ENCODE results near the gene CHST11.
A peak's percentile ranks its signal among the peaks of the same experiment; 100 is the strongest.

The CHST11 gene

GRCh38 chr12:104469523-104469922 is 12.8 kb downstream of the CHST11 start:
- H3K36me3 Mint-ChIP-seq (ENCODE audit: low read depth): peaks cover 11% of the 10 kb centered on the region
- H3K9me3 Mint-ChIP-seq: no peaks in the 10 kb centered on the region
- H3K27ac Mint-ChIP-seq: no peak overlapping the region
- no peaks in the 10 kb centered on the region for H3K27me3 Mint-ChIP-seq (ENCODE audit: low read depth, poor library complexity)
- H3K4me3 Mint-ChIP-seq: no peak overlapping the region
- TF ChIP-seq, protein P1, sequence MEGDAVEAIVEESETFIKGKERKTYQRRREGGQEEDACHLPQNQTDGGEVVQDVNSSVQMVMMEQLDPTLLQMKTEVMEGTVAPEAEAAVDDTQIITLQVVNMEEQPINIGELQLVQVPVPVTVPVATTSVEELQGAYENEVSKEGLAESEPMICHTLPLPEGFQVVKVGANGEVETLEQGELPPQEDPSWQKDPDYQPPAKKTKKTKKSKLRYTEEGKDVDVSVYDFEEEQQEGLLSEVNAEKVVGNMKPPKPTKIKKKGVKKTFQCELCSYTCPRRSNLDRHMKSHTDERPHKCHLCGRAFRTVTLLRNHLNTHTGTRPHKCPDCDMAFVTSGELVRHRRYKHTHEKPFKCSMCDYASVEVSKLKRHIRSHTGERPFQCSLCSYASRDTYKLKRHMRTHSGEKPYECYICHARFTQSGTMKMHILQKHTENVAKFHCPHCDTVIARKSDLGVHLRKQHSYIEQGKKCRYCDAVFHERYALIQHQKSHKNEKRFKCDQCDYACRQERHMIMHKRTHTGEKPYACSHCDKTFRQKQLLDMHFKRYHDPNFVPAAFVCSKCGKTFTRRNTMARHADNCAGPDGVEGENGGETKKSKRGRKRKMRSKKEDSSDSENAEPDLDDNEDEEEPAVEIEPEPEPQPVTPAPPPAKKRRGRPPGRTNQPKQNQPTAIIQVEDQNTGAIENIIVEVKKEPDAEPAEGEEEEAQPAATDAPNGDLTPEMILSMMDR (IDR thresholded peaks at IDR 0.05): no peak
- peaks cover 19% of the 10 kb centered on the region for H3K4me1 Mint-ChIP-seq
- no peak for DNase-seq

- H3K27me3 Mint-ChIP-seq (ENCODE audit: low read depth, poor library complexity): no peaks in the 10 kb centered on the region
- H3K36me3 Mint-ChIP-seq (ENCODE audit: low read depth): peaks cover under 1% of the 10 kb centered on the region
- H3K9me3 Mint-ChIP-seq: no peaks in the 10 kb centered on the region
- DNase-seq: no peak
- peaks cover 19% of the 10 kb centered on the region for H3K4me1 Mint-ChIP-seq
- H3K27ac Mint-ChIP-seq: no peak overlapping the region
- TF ChIP-seq, protein P1 (IDR thresholded peaks at IDR 0.05): no peak
- H3K4me3 Mint-ChIP-seq: no peak overlapping the region
These were observed 13.8 kb downstream of the CHST11 start for GRCh38 chr12:104470521-104470920.

DNA sequence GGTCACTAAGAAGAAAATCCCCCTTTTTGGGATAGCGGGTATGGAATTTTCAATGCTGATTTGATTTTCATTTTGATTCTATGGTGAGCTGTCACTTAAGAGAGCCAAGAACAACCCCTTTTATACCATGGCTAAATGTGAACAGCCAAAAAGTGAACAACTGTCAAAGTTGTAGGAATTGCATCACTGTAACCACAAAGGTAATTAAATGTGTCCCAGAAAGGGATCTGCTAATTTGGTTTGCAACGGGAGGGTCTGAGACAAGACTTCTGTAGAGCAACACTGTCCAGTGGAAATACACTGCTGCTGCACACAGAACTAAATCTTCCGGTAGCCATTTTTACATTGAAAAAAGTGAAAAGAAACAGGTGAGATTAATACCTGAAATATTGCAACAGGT is 14.6 kb downstream of the CHST11 start:
- Mint-ChIP-seq H3K4me1 (peaks cover 19% of the 10 kb centered on the region), H3K27me3 (ENCODE audit: low read depth, poor library complexity) (no peaks in the 10 kb centered on the region), H3K27ac (no peak overlapping the region), H3K36me3 (ENCODE audit: low read depth) (no peaks in the 10 kb centered on the region), H3K9me3 (no peaks in the 10 kb centered on the region), H3K4me3 (no peak overlapping the region)
- TF ChIP-seq, protein P1 (IDR thresholded peaks at IDR 0.05): no peak
- DNase-seq: no peak

DNA sequence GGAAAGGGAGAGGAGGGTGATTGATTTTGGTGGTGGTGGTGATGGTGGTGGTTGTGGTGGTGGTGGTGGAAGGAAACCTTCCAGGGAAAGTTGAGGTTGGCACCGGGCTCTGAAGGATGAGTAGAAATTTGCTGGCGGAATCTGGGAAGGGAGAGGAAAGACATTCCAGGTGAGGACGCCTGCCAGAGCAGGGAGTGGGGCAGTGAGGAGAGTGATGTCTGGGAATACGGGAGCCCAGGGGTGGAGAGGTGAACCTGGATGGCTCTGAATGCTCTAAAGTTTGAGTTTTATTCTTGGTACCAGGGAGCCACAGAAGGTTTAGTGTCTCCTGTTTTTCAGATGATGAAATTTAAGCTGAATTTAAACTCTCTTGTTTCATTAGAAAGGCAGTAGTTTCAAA is 16.0 kb downstream of the CHST11 start:
- Mint-ChIP-seq H3K27me3 (ENCODE audit: low read depth, poor library complexity) (no peaks in the 10 kb centered on the region), H3K4me3 (no peak overlapping the region)
- TF ChIP-seq, protein P1 (IDR thresholded peaks at IDR 0.05): no peak

GRCh38 chr12:104473374-104473983 is 16.7 kb downstream of the CHST11 start:
- H3K9me3 Mint-ChIP-seq: peaks cover 13% of the 10 kb centered on the region

More for the DNA sequence above, 16.0 kb downstream of the CHST11 start:
- Mint-ChIP-seq H3K9me3 (peaks cover 6% of the 10 kb centered on the region), H3K4me1 (peaks cover 19% of the 10 kb centered on the region), H3K36me3 (ENCODE audit: low read depth) (peaks cover 12% of the 10 kb centered on the region), H3K27ac (peak overlapping the region; percentile 44)
- no peak for DNase-seq

More at GRCh38 chr12:104473374-104473983, 16.7 kb downstream of the CHST11 start:
- TF ChIP-seq, protein P1 (IDR thresholded peaks at IDR 0.05): no peak
- DNase-seq: no peak
- peaks cover 19% of the 10 kb centered on the region for H3K36me3 Mint-ChIP-seq (ENCODE audit: low read depth)
- no peaks in the 10 kb centered on the region for H3K27me3 Mint-ChIP-seq (ENCODE audit: low read depth, poor library complexity)
- H3K4me1 Mint-ChIP-seq: peaks cover 19% of the 10 kb centered on the region
- no peak overlapping the region for H3K27ac Mint-ChIP-seq
- no peak overlapping the region for H3K4me3 Mint-ChIP-seq

Data from nephron progenitor cell (in vitro differentiated cells).